Vagina (tissue), 2 donors: ENCODE data around the gene TIGIT.

Experiments
- POLR2A ChIP-seq, 2 donors: fragments of 450-650 bp; IDR thresholded peaks; one replicate each; pipeline ENCODE4 v1.6.1; 2017; ENCODE audit warnings: antibody characterized with exemption in 2 of 2, mild to moderate bottlenecking in 2 of 2, moderate library complexity in 2 of 2
- TF ChIP-seq, protein P1 (sequence below), 3 experiments: fragments of 450-650 bp in 2 of 3; fragments of 200-600 bp in 1 of 3; sonication (generic) in 1 of 3; IDR thresholded peaks; one replicate each; pipeline ENCODE4 v1.5.1; 2017 to 2019; ENCODE audit warnings: antibody characterized with exemption in 3 of 3, mild to moderate bottlenecking in 2 of 3, moderate library complexity in 2 of 3

DNA sequence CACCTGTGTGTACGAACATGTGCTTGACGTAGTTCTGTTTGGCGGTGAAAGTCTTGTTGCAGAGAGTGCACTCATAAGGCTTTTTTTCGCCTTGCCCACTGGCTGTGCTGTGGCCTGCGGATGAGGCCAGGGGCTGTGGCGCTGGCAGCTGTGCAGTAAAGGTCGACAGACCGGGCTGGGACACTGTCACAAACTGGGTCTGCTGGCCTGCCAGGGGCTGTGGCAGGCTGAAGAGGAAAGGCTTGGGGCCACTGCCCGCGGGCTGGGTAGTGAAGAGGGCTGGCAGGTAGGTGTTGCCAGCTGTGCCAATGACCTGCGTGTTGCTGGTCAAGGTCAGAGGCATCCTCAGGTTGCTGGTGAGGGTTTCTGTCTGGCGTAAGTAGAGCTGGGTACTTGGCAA is 56.4 kb downstream of the TIGIT start:
- TF ChIP-seq, protein P1, sequence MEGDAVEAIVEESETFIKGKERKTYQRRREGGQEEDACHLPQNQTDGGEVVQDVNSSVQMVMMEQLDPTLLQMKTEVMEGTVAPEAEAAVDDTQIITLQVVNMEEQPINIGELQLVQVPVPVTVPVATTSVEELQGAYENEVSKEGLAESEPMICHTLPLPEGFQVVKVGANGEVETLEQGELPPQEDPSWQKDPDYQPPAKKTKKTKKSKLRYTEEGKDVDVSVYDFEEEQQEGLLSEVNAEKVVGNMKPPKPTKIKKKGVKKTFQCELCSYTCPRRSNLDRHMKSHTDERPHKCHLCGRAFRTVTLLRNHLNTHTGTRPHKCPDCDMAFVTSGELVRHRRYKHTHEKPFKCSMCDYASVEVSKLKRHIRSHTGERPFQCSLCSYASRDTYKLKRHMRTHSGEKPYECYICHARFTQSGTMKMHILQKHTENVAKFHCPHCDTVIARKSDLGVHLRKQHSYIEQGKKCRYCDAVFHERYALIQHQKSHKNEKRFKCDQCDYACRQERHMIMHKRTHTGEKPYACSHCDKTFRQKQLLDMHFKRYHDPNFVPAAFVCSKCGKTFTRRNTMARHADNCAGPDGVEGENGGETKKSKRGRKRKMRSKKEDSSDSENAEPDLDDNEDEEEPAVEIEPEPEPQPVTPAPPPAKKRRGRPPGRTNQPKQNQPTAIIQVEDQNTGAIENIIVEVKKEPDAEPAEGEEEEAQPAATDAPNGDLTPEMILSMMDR (IDR thresholded peaks at IDR 0.05) = no peak
- no peak for TF ChIP-seq POLR2A (IDR thresholded peaks at IDR 0.05)
